Kidney glomerular epithelial cell (primary cell): ENCODE data around the gene SND1.
"Not testable (repeated sequence)": the region's sequence is repeated elsewhere in the genome, so short reads cannot be mapped to it uniquely, and the experiment has no call there.

Experiments used
- DNase-seq: peaks from one replicate; lab custom pipeline; 2025; lab: John Stamatoyannopoulos, UW

SND1 gene

GRCh38 chr7:128100225-128100948 is 448.4 kb downstream of the SND1 start:
- DNase-seq: no peak

GRCh38 chr7:128100949-128101713 is 449.1 kb downstream of the SND1 start:
- DNase-seq: no peak

- DNase-seq: no peak
These were observed 450.7 kb downstream of the SND1 start for GRCh38 chr7:128102490-128103291.

- DNase-seq: no peak
These were observed 451.6 kb downstream of the SND1 start for GRCh38 chr7:128103498-128104107.

GRCh38 chr7:128104108-128104742 is 452.2 kb downstream of the SND1 start:
- DNase-seq: no peak

GRCh38 chr7:128105228-128106022 is 453.4 kb downstream of the SND1 start:
- DNase-seq: no peak

GRCh38 chr7:128106821-128107220 is 454.8 kb downstream of the SND1 start:
- no peak for DNase-seq

- DNase-seq: not testable (repeated sequence)
These were observed 455.5 kb downstream of the SND1 start for GRCh38 chr7:128107516-128107915.

- DNase-seq: no peak
These were observed 456.1 kb downstream of the SND1 start for GRCh38 chr7:128108129-128108528.

- no peak for DNase-seq
These were observed 456.8 kb downstream of the SND1 start for GRCh38 chr7:128108641-128109423.

- not testable (repeated sequence) for DNase-seq
These were observed 457.5 kb downstream of the SND1 start for GRCh38 chr7:128109424-128109969.

- DNase-seq: no peak
These were observed 458.8 kb downstream of the SND1 start for GRCh38 chr7:128110641-128111364.

- DNase-seq: no peak
These were observed 460.2 kb downstream of the SND1 start for GRCh38 chr7:128112018-128112780.

GRCh38 chr7:128112781-128113221 is 460.8 kb downstream of the SND1 start:
- no peak for DNase-seq

GRCh38 chr7:128113839-128114238 is 461.8 kb downstream of the SND1 start:
- DNase-seq: no peak

- no peak for DNase-seq
These were observed 462.8 kb downstream of the SND1 start for GRCh38 chr7:128114806-128115205.

GRCh38 chr7:128115336-128115820 is 463.4 kb downstream of the SND1 start:
- no peak for DNase-seq
